SKM-1 (cell line): ENCODE data around the gene JMY.
"Not testable (repeated sequence)": the region's sequence is repeated elsewhere in the genome, so short reads cannot be mapped to it uniquely, and the experiment has no call there.

Experiments
- DNase-seq: peaks from one replicate; lab custom pipeline; 2025; ENCODE audit not compliant: unreplicated experiment; lab: John Stamatoyannopoulos, UW

The JMY gene

DNA sequence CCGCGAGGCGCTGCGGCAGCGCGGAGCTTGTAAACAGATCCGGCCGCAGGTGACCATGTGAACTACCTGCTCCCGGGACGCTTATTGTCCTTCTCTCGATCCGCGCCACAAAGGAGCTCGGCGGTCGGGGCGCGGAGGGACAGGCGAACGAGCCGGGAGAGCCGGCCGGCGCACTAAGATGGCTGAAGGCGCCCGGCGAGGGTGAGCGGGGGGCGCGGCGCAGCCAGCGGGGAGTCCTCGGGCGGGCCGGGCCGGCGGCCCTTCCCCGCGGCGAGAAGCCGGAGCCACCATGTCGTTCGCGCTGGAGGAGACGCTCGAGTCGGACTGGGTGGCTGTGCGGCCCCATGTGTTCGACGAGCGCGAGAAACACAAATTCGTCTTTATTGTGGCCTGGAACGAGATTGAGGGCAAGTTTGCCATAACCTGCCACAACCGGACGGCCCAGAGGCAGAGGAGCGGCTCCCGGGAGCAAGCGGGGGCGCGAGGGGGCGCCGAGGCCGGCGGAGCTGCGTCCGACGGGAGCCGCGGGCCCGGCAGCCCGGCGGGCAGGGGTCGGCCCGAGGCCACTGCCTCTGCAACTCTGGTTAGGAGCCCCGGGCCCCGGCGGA is 535 bp downstream of the JMY start:
- no peak for DNase-seq

DNA sequence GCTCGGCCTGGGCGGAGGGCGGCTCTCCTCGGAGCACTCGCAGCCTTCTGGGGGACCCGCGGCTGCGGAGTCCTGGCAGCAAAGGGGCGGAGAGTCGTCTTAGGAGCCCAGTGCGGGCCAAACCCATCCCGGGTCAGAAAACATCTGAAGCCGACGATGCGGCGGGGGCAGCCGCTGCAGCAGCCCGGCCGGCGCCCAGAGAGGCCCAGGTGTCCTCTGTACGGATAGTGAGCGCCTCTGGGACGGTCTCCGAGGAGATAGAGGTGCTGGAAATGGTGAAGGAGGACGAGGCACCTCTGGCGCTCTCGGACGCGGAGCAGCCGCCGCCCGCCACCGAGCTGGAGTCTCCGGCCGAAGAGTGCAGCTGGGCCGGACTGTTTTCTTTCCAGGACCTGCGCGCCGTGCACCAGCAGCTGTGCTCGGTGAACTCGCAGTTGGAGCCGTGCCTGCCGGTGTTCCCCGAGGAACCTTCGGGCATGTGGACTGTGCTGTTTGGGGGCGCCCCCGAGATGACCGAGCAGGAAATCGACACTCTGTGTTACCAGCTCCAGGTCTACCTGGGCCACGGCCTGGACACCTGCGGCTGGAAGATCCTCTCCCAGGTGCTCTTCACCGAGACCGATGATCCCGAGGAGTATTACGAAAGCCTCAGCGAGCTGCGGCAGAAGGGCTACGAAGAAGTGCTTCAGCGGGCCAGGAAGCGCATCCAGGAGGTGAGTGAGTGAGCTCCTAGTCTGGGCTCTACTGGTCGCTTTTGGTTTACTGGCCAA is 1.2 kb downstream of the JMY start:
- peak; percentile 22 for DNase-seq

DNA sequence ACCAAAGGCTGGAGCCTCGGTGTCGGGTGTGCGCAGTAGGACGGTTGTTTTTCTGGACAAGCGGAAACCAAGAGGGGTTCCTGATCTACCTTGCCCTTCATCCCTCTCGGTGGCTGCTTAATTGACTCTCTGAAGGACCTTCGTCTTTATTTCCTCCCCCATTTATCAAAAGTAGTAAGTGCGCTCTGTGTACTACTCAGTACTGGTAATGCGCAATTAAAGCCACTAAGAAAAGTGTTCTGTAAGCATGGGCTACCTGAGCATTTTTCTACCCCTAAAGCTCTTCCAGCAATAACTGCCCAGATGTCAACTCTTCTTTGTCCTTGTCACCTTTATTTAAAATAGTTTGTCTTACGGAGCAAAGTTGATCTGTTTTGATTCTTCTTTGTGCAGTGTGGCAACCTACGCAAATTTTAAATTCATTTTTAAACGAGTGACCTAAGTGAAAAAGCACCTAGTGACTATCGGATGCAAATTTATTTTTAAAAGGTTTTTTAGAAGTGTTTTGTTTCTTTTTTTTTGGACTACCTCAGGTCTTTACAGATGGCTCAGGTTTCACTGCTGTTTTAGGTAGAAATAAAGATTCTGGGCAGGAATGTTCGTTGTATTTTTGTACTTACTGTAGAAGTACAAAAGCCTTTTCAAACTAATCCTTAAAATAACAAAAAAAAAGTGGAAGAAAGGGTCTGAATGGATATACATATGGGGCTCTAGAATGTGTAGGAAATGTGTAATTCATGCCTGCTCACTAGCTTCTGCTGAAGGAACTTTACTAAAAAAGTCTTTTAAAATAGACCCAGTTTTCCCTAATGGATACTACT is 2.0 kb downstream of the JMY start:
- no peak for DNase-seq

- DNase-seq = no peak
These were observed 4.6 kb downstream of the JMY start for GRCh38 chr5:79240561-79240960.

GRCh38 chr5:79241535-79241979 is 5.6 kb downstream of the JMY start:
- no peak for DNase-seq

GRCh38 chr5:79242242-79243039 is 6.5 kb downstream of the JMY start:
- DNase-seq = no peak

- no peak for DNase-seq
These were observed 7.3 kb downstream of the JMY start for GRCh38 chr5:79243224-79243623.

DNA sequence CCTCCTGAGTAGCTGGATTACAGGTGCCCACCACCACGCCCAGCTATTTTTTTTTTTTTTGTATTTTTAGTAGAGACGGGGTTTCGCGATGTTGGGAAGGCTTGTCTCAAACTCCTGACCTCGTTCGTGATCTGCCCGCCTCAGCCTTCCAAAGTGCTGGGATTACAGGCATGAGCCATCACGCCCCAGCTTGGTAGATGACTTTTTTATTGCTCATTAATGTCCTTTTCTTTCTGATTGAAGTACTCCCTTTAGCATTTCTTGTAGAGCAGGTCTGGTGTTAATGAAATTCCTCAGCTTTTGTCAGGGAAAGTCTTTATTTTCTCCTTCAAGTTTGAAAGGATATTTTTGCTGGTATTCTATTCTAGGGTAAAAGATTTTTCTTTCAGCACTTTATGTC is 18.1 kb downstream of the JMY start:
- not testable (repeated sequence) for DNase-seq

- no peak for DNase-seq
These were observed 20.0 kb downstream of the JMY start for GRCh38 chr5:79255786-79256557.

DNA sequence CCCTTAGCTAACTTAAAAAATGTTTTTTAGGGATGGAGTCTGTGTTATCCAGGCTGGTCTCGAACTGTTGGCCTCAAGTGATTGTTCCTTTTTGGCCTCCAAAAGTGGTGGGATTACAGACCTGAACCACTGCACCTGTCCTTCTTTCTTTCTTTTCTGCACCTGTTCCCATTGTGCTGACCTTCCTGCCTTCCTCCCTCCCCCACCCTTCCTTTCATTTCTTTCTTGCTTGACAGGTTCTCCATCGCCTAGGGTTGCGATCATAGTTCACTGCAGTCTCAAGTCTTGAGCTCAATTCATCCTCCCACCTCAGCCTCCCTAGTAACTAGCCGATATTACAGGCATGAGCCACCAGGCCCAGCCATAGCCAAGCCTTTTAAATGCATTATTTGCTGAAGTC is 20.6 kb downstream of the JMY start:
- no peak for DNase-seq

DNA sequence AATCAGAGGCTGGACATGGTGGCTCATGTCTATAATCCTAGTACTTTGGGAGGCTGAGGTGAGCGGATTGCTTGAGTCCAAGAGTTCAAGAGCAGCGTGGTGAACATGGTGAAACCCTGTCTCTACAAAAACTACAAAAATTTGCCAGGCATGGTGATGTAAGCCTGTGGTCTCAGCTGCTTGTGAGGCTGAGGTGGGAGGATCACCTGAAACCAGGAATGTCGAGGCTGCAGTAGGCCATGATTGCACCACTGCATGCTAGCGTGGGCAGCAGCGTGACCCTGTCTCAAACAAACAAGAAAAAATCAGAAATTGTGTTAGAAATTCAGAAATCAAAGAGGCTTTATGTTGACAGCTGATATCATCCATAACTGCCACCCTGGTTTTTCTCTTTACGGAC is 21.4 kb downstream of the JMY start:
- DNase-seq = no peak

GRCh38 chr5:79258801-79259200 is 22.9 kb downstream of the JMY start:
- DNase-seq = no peak

- DNase-seq = no peak
These were observed 23.5 kb downstream of the JMY start for GRCh38 chr5:79259383-79259782.

DNA sequence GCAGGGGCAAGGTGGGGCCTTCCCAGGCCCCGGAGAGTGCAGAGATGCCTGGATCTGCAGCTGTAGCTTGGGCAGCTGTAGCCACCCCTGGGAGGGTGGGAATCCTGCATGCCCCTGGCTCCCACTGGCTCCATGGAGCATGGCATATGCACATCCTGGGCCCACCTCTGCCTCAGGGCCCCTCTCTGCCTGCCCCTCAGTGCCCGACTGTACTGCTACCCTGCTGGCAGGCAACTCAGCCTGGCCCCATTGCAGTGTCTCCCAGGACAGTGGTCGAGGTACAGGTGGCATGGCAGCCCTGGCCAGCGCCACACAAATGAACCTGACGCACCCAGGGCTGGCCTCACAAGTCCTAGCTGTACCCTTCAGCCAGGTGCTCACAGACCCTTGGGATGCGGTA is 23.9 kb downstream of the JMY start:
- DNase-seq = no peak

DNA sequence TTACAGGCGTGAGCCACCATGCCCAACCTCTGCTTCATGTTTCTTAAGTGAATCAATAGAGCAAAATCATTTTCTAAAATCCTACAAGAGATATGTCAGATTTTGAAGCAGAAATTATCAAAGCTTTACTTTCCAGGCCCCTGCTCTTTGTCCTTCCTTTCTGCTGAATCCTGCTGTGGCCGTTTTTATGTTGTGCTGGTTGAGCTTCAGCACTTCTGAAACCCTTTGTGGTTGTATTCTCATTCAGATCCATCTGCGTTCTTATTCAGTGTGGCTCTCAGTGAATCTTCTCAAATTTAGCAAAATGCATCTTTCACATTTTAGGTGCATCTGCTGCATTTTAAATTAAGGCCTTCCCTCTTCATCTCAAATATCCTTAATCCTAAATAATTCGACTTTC is 26.0 kb downstream of the JMY start:
- no peak for DNase-seq

DNA sequence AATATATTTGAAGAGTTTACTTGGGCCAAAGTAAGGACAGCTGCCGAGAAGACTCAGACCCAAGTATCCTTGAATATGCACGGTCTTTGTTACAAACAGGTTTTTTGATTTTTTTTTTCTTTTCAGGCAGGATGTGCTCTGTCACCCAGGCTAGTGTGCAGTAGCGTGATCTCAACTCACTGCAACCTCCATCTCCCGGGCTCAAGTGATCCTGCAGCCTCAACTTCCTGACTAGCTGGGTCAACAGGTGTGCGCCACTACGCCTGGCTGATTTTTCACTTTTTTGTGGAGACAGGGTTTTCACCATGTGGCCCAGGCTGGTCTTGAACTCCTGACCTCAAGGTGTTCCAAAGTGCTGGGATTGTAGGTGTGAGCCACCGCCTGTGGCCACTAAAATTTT is 27.4 kb downstream of the JMY start:
- no peak for DNase-seq

DNA sequence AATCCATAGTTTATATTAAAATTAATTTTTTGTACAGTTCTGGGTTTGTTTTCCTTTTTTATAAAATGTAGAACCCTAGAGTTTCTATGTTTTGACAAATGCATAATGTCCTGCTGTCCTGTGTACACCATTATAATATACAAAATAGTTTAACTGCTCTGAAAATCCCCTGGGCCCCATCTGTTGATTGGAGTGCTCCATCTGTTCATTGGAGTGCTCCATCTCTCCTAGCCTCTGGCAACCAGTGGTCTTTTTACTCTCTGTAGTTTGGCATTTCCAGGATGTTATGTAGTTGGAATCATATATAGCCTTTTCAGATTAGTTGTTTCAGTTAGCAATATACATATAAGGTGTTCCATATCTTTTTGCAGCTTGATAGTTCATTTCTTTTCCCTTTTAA is 31.2 kb downstream of the JMY start:
- no peak for DNase-seq

GRCh38 chr5:79269733-79270166 is 33.8 kb downstream of the JMY start:
- DNase-seq = no peak

DNA sequence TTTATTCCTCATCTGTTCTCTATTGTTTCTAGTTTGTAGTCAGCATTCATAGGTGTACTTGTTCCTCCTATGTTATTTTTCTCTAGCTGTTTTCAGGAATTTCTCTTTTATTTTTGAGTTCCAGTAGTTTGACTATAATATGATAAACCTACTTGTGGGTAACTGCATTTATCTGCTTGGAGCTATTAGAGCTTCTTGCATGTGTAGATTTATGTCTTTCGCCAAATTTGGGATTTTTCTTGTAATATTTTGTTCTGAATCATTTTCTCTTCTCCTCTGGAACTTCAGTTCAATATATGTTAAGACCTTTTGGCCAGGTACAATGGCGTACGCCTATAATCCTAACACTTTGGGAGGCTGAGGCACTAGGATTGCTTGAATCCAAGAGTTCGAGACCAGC is 37.4 kb downstream of the JMY start:
- DNase-seq = no peak

GRCh38 chr5:79284846-79285245 is 48.9 kb downstream of the JMY start:
- no peak for DNase-seq
